A172 (cell line): Measurements from ENCODE around the gene KCTD3. TPM values are rescaled to one million over a fixed set of nuclear protein-coding genes. Genes with fewer than 3 reads are reported as not detected.
A peak's percentile ranks its signal among the peaks of the same experiment; 100 is the strongest.

ENCODE experiments used
- DNase-seq: peaks from one replicate; pipeline ENCODE4 v3.0.0-alpha.2; 2015; ENCODE audit warnings: low spot score
- total RNA-seq: library from RNA; depleted of rRNA; stranded (reverse); fragments of >200 nt; shearing (Covaris generic); gene quantifications from 2 replicates; pipeline ENCODE4 v1.2.3, GENCODE V29; 2014

Gene KCTD3
- total RNA-seq, 1 experiment from 2014 or later = 47.8 TPM

DNA sequence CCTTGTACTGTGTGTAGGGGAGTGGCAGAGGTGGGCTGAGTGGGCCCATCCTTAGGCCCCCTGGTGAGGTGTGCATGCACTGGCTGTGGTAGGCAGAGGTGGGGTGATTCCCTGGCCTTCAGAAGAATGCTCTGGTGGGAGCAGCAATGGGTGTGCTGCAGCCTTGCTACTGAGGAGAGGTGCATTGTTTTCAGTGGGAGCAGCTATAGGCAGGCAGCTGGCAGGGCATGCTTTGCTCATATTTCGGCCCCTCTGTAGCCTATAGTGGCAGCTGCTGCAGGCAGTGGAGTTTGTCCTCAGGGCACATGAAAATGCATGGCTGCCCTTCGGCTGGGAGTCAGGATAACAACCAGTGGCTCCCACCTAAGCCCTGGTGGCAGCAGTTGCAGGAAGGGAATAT is 10.1 kb upstream of the KCTD3 start:
- DNase-seq = no peak

GRCh38 chr1:215557504-215557903 is 9.6 kb upstream of the KCTD3 start:
- no peak for DNase-seq

DNA sequence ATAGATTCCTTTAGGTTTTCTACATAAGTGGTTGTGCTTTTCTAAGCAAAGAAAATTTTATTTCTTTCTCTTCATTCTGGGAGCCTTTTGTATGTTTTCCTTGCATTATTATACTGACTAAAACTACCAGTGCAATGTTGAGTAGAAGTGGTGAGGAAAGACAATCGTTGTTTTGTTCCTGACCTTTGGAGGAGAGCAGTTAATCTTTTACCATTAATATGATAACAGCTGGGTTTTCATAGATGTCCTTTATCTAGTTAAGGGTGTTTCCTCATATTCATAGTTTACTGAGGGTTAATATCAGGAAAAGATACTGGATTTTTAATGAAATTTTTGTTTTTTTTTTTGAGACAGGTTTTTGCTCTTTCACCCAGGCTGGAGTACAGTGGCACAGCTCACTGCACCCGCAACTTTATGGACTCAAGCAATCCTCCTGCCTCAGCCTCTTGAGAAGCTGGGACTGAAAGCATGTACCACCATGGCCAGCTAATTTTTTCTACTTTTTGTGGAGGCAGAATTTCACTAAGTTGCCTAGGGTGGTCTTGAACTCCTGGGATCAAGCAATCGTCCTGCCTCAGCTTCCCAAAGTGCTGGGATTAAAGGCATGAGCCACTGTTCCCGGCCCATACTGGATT is 9.0 kb upstream of the KCTD3 start:
- DNase-seq = no peak

GRCh38 chr1:215567491-215568298 is 591 bp downstream of the KCTD3 start:
- DNase-seq = peak; percentile 68

DNA sequence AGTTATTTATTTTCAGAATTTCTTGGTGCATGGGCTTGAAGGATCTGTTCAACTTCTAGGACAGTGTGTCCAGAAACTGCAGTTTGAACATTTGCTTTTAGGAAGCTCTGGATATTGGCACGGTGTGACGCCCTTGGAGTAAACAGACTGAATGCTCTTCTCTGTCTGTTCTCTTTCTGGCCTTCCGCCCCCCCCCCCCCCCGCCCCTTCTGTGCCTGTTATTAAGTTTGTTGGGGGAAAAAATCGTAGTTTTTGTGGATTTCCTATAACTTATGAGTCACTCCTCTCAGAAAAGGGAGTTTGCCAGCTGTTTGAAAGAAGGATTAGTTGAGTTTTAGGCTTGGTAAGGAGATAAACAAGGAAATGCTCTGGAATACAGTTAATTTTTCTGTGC is 1.2 kb downstream of the KCTD3 start:
- peak; percentile 37 for DNase-seq

- no peak for DNase-seq
These were observed 3.1 kb downstream of the KCTD3 start for GRCh38 chr1:215569986-215570824.

GRCh38 chr1:215581896-215582295 is 14.8 kb downstream of the KCTD3 start:
- DNase-seq = no peak

GRCh38 chr1:215583185-215583749 is 16.2 kb downstream of the KCTD3 start:
- DNase-seq = no peak

GRCh38 chr1:215584389-215584788 is 17.3 kb downstream of the KCTD3 start:
- DNase-seq = no peak

DNA sequence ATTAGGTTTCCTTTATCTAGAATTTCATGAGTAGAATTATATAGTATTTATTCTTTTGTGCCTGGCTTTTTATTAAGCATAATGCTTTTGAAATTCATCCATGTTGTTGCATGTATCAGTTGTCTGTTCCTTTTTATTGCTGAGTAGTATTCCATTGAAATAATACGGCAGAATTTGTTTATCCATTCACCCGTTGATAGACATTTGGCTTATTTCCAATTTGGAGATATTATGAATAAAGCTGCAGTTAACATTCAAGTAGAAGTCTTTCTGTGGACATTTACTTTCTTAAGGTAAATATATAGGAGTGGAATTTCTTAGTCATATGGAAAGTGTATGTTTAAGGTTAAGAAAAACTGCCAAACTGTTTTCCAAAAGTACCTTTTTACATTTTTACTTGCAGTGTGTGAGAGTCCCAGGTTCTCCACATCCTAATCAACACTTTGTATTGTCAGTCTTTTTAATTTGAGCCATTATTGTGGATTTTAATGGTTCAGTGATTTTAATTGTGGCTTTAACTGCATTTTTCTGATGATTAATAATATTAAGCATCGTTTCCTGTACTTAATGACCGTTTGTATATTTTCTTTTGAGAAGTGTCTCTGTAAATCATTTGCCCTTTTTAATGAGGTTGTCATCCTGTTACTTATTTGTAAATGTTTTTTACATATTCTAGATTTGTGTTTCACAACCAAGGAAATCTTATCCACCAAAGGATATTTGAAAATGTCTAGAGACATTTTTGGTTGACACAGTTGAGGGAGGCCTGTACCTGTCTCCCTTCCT is 22.7 kb downstream of the KCTD3 start:
- DNase-seq = no peak

- no peak for DNase-seq
These were observed 23.8 kb downstream of the KCTD3 start for GRCh38 chr1:215590779-215591491.

- DNase-seq = no peak
These were observed 27.5 kb downstream of the KCTD3 start for GRCh38 chr1:215594640-215595039.

- peak; percentile 14 for DNase-seq
These were observed 28.1 kb downstream of the KCTD3 start for GRCh38 chr1:215595231-215595630.

DNA sequence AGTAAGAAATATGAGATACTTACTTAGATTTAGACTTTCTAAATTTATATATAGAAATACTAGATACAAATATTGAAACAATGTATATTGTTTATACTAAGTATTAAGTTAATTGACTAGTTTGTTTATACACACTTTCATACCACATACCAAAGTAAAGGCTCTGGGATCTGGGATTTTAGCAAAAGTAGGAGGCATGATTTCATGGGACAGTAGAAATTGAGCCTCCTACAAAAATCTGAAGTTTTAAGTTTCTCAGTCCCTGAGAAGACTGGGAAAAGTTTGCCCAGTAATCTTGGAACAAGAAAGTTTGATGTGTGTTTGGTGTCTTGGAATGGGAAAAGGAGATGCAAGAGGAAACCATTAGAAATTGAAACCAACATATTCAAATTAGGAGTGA is 30.9 kb downstream of the KCTD3 start:
- DNase-seq = no peak

GRCh38 chr1:215599418-215600074 is 32.4 kb downstream of the KCTD3 start:
- peak; percentile 11 for DNase-seq

- no peak for DNase-seq
These were observed 33.2 kb downstream of the KCTD3 start for GRCh38 chr1:215600258-215600792.

DNA sequence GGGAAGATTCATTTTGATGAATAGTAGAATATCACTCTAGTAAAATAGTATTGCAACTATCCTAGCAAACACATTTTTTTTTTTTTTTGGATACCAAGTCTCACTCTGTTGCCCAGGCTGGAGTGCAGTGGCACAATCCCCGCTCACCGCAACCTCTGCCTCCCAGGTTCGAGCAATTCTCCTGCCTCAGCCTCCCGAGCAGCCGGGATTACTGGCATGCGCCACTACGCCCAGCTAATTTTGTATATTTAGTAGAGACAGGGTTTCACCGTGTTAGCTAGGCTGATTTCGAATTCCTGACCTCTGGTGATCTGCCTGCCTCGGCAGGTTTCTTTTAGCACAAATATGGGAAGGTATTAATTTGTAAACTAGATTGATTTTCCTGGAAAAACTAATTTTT is 33.8 kb downstream of the KCTD3 start:
- no peak for DNase-seq

DNA sequence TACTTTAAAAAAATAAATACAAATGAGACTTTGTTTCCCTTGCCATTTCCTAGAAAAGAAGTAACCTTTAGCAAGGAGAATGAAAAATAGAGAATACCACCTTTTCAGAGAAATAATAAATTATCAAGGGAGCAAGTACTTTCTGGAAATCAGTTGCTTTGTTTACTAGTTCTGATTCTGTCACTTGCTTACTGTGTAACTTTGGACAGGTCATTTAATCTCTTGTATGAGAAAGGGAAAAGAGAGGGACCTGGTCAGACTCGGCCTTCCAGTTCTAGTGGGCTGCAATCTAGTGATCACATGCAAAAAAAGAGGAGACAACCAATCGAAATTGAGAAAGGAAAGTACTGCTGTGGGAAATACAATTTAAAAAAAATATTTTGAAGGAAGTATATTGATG is 34.2 kb downstream of the KCTD3 start:
- no peak for DNase-seq

GRCh38 chr1:215603319-215603718 is 36.2 kb downstream of the KCTD3 start:
- no peak for DNase-seq
